Stomach (tissue), 4 donors: ENCODE results near the gene MFSD6.

Experiments used
- POLR2A ChIP-seq, 4 donors: fragments of 450-650 bp; IDR thresholded peaks; one replicate each; pipeline ENCODE4 v1.6.1; 2016; ENCODE audit warnings: antibody characterized with exemption in 4 of 4, control low read depth in 2 of 4, mild to moderate bottlenecking in 1 of 4, moderate library complexity in 1 of 4
- TF ChIP-seq, protein P1 (sequence below), 7 experiments: fragments of 450-650 bp in 4 of 7; fragments of 200-600 bp in 3 of 7; sonication (generic) in 3 of 7; IDR thresholded peaks; one replicate each; pipeline ENCODE4 v1.5.1; 2016 to 2019; ENCODE audit warnings: antibody characterized with exemption in 7 of 7, control low read depth in 2 of 7, mild to moderate bottlenecking in 1 of 7

DNA sequence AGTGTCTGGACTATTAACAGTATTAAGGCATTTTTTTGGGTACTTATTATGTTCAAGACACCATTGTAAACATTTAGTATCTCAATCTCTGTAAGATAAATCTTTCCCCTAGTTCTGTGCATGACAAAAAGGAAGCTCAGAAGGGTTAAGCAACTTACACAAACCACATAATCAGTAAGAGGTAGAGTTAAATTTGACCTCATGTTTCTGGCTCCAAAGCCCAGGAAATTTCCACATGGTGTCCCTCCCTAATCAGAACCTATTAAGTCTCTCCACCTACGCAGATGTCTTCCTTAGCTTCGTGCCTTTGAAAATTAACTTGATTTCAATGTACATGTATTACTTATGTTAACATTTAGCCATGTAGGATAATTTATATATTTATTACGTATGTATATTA, 2.0 kb downstream of the MFSD6 start:
- TF ChIP-seq, protein P1, sequence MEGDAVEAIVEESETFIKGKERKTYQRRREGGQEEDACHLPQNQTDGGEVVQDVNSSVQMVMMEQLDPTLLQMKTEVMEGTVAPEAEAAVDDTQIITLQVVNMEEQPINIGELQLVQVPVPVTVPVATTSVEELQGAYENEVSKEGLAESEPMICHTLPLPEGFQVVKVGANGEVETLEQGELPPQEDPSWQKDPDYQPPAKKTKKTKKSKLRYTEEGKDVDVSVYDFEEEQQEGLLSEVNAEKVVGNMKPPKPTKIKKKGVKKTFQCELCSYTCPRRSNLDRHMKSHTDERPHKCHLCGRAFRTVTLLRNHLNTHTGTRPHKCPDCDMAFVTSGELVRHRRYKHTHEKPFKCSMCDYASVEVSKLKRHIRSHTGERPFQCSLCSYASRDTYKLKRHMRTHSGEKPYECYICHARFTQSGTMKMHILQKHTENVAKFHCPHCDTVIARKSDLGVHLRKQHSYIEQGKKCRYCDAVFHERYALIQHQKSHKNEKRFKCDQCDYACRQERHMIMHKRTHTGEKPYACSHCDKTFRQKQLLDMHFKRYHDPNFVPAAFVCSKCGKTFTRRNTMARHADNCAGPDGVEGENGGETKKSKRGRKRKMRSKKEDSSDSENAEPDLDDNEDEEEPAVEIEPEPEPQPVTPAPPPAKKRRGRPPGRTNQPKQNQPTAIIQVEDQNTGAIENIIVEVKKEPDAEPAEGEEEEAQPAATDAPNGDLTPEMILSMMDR (IDR thresholded peaks at IDR 0.05): no peak
- no peak for TF ChIP-seq POLR2A (IDR thresholded peaks at IDR 0.05)
